GM21529 (cell line): ENCODE results near the gene DDX23.

ENCODE experiments used
- ATAC-seq: cut with Tn5 transposase; IDR thresholded peaks from one replicate; pipeline ENCODE4 v1.9.1; 2021; ENCODE audit not compliant: unreplicated experiment

Gene DDX23

DNA sequence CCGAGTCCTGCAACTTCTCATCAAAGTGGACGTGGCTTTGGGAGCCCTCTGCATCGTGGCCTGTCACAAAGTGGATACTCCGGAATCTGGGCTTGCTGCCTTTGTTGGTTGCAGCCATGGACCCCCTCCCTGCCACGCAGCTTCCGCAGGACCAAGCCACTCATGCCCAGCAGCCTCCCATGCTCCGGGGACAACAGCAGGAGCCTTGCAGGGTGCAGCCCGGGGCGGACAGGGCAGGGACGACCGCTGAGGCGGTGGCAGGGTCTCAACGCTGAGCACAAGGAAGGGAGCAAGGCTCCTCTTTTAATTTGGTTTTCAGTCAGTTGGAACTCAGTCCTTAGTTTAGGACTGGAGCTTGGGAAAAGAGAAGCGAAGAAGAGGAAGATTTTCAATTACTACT lies 51.0 kb downstream of the DDX23 start:
- no peak for ATAC-seq

DNA sequence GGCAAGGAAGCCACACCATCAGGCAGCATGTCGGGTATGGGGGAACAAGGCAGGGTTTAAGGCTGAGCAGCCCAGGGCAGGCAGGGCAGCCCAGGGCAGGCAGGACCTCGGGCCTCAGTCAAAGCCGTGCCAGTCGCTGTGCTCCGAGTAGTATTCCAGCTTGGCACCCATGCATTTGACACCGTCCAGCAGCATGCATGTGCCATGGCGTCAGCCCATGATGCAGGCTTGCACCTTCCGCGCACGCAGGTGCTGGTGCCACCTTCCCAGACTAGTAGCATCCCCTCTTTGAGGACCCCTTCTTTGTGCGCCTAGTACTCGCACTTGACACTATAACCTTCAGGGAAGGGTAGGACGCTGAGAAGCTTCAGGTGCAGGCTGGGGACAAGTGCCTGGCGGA lies 51.5 kb downstream of the DDX23 start:
- no peak for ATAC-seq

DNA sequence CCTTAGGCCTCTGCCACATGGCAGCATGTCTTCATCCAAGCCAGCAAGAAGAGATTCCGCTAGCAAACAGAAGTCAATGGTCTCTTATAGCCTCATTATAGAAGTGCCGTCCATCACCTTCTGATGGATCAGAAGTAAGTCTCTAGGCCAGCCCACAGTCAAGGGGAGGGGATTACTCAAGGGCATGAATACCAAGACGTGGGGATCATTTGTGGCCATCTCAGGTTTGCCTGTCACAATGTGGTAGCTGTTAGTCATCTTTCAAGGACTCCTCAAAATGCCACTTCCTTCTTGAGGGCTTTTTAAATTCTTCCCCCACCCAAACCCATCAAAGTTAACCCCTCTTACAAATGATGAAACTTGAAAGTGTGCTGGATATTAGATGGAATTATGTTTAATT lies 55.0 kb downstream of the DDX23 start:
- ATAC-seq, result no peak

DNA sequence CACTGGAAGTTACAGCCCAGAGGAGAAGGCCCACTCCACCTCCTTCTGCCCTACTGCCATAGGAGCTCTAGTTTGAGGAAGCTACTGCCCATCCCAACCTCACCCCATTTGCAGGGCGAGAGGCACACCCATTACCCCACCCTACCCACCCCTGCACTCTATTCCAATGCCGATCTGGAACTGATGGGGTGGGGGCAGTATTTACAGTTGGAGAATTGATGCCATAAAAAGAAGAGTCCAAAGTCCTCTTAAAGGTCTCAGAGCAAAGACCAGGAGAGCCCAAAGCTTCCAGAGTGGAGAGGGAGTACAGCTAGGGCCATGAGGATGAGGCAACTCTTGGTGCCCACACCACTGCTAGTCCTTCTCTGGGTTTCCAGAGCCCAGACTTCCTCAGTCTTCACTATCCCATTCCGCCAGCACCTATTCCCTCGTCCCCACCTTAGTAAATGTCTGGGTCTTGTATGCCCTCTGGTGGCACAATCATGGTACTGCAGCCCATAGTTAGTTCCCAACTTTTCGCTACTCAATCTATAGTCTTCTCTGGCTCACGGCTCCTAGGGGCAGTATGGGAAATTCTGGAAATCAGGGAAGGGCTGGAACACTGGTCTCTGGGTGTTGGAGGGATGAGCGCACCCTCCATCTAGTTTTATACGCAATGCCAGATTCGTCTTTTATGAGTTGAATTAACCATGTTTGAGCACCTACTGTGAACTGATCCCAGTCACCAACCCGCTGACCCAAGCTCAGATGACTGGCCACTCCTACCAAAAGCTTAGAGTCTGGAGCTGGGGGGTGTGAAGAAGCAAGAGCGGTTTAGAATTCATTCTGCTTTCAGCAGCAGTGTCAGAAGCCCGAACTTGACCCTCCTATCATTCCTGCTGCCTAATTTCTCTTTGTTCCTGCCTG lies 56.2 kb downstream of the DDX23 start:
- peak; percentile 48 for ATAC-seq

- no peak for ATAC-seq
Observed at GRCh38 chr12:48794870-48795269, 57.1 kb downstream of the DDX23 start.

GRCh38 chr12:48793696-48794095 lies 58.3 kb downstream of the DDX23 start:
- no peak for ATAC-seq

- ATAC-seq, result no peak
Observed at GRCh38 chr12:48789858-48790326, 62.1 kb downstream of the DDX23 start.

DNA sequence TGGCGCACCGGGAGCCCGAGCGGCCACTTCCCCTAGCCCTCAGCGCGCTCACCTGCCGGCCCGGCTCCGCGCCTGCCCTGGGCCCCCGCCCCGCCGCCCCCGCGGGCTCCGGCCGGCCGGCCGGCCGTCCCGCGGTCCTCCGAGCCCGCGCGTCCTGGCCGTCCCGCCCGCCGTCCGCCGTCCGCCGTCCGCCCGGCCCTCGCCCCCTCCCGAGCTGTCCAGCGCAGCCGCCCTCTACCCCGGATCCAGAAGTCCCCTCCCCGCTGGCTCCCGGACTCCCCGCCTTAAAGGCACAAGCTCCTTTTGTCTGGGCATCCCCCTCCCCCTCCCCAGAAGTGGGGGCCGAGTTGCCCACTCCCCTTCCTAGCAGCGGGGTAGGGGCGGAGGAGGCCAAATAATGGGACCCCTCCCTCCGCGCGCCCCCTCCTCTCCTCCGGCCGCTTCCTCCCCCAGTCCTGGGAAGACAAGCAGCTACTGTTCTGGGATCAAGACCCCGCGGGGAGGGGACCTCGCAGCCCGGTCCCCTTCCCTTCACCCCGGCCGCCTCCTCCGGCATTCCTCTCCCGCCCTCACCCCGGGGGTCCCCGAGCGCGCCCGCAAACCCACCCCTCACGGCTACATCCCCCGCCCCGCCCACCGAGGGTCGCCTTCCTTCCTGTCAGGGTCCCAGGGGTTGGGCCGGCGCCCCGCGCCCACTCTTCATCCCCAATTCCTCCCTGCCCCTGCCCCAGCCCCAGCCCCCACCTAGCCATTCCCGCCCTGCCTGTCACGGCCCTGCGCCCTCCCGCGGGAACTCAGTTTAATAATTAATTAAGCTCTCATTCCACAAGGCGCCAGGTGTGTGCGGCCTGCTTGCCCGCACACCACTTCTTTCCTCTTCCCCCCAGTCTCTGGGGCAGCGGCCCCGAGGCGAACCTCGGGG lies 62.8 kb downstream of the DDX23 start, which contains the start of gene ADCY6:
Gene ADCY6 (minus strand): TSS at position 236 of the 922 bp plus-strand sequence. CDS start 5,655 bp downstream, outside the sequence.
- ATAC-seq, result no peak

- ATAC-seq, result no peak
Observed at GRCh38 chr12:48788524-48788853, 63.5 kb downstream of the DDX23 start.

GRCh38 chr12:48787791-48788523 lies 64.0 kb downstream of the DDX23 start:
- ATAC-seq, result no peak

DNA sequence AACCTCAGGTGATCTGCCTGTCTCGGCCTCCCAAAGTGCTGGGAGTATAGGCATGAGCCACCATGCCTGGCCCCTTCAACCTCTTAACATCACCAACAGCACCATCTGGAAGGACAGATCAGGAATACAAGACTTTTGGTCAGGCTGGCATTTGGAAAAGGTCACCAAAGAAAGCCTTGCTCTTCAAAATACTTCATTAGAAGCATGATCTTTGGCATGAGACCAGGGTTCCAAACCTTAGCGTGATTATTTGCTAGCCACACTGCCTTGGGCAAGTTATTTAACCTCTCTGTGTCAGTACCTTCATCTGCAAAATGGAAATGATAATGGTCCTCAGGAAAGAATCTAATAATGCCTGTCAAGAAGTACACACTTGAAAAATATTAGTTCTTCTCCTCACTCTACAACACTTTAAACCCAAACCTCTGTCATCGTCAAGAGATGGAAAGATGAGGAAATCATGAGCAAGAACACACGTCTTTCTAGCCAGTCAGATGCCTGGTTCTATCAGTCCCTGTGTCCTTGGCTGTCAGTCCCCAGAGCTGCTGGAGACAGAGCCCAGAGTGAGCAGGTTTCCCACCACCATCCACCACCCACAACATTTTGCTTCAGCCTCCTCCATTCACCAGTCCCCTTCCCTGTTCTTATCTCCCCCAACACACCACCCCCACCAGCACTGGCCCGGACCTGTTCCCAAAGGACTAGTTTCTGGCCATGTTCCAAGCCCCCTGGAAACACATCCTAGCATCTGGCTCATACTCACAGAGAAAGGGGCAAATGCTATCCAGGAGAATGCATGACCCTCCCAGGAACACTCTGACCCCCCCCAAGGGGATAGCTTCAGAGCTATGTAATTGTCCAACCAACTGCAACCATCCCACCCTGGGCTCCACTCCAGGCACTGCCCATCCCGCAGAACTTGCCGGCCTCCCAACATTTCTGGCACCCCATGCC lies 65.1 kb downstream of the DDX23 start:
- no peak for ATAC-seq

GRCh38 chr12:48783432-48783831 lies 68.5 kb downstream of the DDX23 start:
- no peak for ATAC-seq

GRCh38 chr12:48782457-48783395 lies 69.2 kb downstream of the DDX23 start:
- no peak for ATAC-seq

GRCh38 chr12:48781750-48782456 lies 70.1 kb downstream of the DDX23 start:
- ATAC-seq, result no peak

DNA sequence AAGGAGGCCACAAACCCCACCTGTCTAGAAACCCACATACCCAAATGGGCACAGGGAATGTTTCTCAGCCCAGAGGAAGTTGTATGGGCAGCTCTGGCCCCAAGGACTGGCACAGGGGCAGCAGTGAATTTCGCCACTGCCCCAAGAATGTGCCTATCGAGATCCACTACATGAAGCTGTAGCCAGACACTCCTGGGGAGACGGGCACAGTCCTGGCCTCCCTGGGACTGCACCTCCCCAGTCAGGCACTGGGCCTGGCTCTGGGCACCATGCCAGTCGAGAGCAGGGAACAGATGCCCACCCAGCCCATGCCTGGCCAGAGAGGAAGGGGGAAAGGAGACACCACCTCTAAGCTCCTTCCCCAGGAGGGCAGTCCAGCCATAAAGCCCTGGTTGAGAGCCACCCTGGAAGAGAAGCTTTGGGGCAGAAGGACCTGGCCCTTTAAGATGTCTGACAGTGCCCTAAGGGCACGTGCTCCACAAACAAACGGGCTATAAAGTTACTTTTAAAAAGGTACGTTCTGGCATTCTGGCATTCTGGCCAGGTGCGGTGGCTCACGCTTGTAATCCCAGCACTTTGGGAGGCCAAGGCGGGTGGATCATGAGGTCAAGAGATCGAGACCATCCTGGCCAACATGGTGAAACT lies 71.5 kb downstream of the DDX23 start:
- no peak for ATAC-seq

GRCh38 chr12:48779869-48780268 lies 72.1 kb downstream of the DDX23 start:
- no peak for ATAC-seq
